NCI-H1048 (cell line): ENCODE data around the gene ASIC4.

Experiments used
- DNase-seq: peaks from one replicate; lab custom pipeline; 2025; lab: John Stamatoyannopoulos, UW

ASIC4 gene

GRCh38 chr2:219480004-219480403 lies 34.3 kb upstream of the ASIC4 start:
- DNase-seq = no peak

GRCh38 chr2:219482674-219483405 lies 31.4 kb upstream of the ASIC4 start:
- DNase-seq = no peak

DNA sequence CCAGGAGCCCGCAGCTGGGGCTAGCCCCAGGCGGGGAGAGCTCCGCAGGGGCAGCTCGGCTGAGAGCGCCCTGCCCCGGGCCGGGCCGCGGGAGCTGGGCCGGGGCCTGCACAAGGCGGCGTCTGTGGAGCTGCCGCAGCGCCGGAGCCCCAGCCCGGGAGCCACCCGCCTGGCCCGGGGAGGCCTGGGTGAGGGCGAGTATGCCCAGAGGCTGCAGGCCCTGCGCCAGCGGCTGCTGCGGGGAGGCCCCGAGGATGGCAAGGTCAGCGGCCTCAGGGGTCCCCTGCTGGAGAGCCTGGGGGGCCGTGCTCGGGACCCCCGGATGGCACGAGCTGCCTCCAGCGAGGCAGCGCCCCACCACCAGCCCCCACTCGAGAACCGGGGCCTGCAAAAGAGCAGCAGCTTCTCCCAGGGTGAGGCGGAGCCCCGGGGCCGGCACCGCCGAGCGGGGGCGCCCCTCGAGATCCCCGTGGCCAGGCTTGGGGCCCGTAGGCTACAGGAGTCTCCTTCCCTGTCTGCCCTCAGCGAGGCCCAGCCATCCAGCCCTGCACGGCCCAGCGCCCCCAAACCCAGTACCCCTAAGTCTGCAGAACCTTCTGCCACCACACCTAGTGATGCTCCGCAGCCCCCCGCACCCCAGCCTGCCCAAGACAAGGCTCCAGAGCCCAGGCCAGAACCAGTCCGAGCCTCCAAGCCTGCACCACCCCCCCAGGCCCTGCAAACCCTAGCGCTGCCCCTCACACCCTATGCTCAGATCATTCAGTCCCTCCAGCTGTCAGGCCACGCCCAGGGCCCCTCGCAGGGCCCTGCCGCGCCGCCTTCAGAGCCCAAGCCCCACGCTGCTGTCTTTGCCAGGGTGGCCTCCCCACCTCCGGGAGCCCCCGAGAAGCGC lies 30.6 kb upstream of the ASIC4 start:
- DNase-seq = no peak

DNA sequence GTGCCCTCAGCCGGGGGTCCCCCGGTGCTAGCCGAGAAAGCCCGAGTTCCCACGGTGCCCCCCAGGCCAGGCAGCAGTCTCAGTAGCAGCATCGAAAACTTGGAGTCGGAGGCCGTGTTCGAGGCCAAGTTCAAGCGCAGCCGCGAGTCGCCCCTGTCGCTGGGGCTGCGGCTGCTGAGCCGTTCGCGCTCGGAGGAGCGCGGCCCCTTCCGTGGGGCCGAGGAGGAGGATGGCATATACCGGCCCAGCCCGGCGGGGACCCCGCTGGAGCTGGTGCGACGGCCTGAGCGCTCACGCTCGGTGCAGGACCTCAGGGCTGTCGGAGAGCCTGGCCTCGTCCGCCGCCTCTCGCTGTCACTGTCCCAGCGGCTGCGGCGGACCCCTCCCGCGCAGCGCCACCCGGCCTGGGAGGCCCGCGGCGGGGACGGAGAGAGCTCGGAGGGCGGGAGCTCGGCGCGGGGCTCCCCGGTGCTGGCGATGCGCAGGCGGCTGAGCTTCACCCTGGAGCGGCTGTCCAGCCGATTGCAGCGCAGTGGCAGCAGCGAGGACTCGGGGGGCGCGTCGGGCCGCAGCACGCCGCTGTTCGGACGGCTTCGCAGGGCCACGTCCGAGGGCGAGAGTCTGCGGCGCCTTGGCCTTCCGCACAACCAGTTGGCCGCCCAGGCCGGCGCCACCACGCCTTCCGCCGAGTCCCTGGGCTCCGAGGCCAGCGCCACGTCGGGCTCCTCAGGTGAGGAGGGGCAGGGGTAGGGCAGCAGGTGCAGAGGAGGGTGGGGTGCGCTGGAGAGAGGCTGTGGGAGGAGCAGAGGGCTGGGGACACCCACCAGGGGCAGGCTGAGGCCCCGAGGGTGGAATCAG lies 29.7 kb upstream of the ASIC4 start:
- DNase-seq = no peak

DNA sequence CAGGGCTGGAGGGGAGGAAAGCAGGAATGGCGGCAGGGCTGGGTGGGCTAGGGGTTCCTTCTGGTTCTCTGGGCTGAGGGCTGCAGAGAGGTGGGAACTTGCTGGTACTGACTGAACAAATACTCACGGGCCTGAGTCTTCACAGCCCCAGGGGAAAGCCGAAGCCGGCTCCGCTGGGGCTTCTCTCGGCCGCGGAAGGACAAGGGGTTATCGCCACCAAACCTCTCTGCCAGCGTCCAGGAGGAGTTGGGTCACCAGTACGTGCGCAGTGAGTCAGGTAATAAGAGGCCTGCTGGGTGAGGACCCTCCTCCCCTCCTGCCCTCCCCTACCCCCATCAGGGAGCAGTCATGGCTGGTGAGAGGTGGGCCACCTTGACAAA lies 29.1 kb upstream of the ASIC4 start:
- no peak for DNase-seq

DNA sequence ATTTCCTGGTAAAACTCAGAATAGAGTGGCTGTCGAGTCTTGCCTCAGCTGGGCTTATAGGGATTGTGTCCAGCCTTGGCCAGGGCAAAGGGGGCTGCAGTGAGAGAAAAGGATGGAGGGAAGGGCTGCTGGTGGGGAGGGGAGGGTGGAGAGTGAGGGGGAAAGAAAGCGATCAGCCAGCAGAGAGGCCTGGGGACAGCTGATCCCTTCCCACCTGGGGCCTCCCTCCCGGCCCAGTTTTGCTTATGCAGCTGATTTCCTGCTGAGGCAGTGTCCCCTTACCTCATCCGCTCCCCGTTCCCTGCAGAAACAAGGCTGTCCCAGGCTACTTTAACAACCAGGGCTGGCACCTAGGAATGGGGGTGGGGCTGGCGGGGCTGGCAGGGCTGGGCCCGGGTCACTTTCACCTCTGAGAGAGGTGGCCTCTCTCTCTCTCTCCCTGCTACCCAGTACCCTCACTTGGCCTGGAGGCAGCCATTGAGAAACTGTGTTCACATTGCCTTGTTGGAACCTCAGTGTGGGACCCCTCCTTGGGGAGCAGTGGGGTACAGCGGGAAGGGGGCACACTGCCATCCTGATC lies 27.8 kb upstream of the ASIC4 start:
- DNase-seq = no peak

DNA sequence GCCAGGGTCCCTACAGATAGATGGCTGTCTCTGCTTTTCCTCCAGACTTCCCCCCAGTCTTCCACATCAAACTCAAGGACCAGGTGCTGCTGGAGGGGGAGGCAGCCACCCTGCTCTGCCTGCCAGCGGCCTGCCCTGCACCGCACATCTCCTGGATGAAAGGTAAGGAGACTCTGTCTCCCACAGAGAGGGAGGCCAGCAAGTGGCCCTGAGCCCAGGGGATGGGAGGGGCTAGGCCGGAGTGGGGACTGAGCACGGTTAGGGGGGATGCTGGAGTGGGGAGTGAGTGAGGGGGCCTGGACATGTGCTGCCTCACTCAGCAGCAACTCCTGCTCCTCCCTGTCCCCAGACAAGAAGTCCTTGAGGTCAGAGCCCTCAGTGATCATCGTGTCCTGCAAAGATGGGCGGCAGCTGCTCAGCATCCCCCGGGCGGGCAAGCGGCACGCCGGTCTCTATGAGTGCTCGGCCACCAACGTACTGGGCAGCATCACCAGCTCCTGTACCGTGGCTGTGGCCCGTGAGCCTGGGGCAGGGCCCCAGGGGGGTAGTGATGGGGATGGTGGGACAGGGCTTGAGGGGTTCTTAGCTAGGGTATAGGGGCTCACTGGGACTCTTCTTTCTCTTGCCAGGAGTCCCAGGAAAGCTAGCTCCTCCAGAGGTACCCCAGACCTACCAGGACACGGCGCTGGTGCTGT lies 26.0 kb upstream of the ASIC4 start:
- DNase-seq = no peak

DNA sequence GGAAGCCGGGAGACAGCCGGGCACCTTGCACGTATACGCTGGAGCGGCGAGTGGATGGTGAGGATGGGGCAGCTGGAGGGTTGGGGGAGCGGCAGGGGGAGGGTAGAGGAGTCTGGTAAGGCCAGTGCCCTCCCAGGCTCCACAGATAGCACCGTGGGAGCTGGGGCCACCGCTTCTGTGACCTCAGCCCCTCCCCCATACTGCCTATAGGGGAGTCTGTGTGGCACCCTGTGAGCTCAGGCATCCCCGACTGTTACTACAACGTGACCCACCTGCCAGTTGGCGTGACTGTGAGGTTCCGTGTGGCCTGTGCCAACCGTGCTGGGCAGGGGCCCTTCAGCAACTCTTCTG lies 25.5 kb upstream of the ASIC4 start:
- no peak for DNase-seq

GRCh38 chr2:219489315-219489714 lies 25.0 kb upstream of the ASIC4 start:
- DNase-seq = no peak

- DNase-seq = no peak
These were observed 24.1 kb upstream of the ASIC4 start for GRCh38 chr2:219490186-219490585.

- no peak for DNase-seq
These were observed 23.6 kb upstream of the ASIC4 start for GRCh38 chr2:219490600-219491130.

DNA sequence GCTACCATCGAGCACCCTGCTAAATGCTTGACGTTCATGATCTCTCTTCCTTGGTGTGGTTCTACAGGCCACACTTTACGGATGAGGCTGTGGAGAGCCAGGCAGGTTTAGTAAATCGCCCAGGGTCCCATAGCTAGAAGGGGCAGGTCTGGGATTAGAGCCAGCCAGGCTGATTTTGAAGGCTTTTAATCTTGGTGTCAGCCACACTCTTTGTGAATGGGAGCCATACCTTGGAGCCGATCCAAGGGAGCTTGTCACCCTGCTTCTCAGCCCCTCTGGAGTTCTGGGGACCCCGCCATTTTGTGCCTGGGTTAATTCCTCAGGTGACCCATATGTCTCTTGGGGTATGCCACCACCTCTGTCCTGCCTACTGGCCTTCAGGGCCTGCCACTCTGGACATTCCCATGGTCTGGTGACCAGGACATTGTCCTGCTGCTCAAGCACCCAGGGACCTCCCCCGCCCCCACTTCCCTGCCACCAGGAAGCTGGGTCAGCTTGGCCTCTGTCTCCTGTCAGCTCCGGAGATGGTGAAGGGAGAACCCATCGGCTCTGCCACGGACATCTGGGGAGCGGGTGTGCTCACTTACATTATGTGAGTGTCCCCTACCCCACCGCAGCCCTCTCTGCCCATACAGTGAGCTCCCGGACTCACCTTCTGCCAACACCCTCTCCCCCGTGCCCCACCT lies 22.9 kb upstream of the ASIC4 start:
- DNase-seq = no peak

GRCh38 chr2:219492575-219492974 lies 21.7 kb upstream of the ASIC4 start:
- DNase-seq = no peak

- DNase-seq = no peak
These were observed 21.2 kb upstream of the ASIC4 start for GRCh38 chr2:219493086-219493485.

DNA sequence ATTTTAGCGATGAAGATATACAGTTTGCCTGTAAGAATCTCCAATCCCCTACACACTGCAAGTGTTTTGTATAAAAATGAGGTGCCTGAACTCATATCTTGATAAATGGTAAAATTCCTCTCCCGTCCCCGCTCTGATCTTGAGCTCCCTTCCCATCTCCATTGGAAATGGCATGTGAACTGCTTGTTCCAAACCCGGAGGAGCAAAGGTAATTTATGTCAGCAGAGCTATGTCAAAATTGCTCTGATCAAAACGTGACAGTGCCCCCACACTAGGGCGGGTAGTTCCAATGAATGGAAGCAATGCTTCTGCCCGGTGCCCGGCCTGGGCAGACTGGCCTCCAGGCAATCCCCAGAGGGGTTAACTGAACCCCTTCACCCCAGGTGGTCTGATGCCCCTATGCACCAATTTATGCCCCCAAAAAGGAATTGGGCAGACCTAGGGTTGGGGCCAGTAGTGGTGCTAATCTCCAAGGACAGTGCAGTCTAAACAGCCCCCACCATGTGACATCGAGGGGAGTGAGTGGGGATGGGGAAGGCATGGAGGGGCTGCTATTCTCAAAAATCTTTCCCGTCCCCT lies 19.2 kb upstream of the ASIC4 start:
- DNase-seq = no peak

- peak; percentile 31 for DNase-seq
These were observed 18.7 kb upstream of the ASIC4 start for GRCh38 chr2:219495531-219496122.

- DNase-seq = no peak
These were observed 17.9 kb upstream of the ASIC4 start for GRCh38 chr2:219496247-219496824.

- DNase-seq = no peak
These were observed 17.3 kb upstream of the ASIC4 start for GRCh38 chr2:219496825-219497494.
